HG03460 (cell line): ENCODE data around the gene SNRPD3.
A peak's percentile ranks its signal among the peaks of the same experiment; 100 is the strongest.
"Not testable (repeated sequence)": the region's sequence is repeated elsewhere in the genome, so short reads cannot be mapped to it uniquely, and the experiment has no call there.

ENCODE experiments used
- ATAC-seq: cut with Tn5 transposase; IDR thresholded peaks from one replicate; pipeline ENCODE4 v1.9.1; 2021; ENCODE audit not compliant: unreplicated experiment

The SNRPD3 gene

GRCh38 chr22:24532075-24532474 is 23.7 kb upstream of the SNRPD3 start:
- no peak for ATAC-seq

GRCh38 chr22:24535348-24535747 is 20.5 kb upstream of the SNRPD3 start:
- no peak for ATAC-seq

DNA sequence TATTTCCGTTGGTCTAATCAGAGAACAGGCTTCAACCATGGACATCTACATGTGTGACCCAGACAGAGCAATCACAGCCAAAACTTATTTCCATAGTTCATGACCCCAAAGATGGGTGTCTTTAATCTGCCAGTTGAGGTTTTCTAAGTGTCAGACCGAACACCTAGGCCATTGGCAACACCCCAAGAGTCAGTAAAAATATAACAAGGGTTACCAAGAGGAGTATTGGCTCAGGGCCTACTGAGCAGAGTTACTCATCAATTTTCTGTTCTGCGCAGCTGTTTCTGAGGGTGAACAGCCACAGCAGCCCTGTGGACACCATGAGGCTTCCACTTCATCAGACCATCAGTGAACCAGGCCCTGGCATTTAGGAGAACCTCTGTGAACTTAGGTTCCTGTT is 19.7 kb upstream of the SNRPD3 start:
- no peak for ATAC-seq

DNA sequence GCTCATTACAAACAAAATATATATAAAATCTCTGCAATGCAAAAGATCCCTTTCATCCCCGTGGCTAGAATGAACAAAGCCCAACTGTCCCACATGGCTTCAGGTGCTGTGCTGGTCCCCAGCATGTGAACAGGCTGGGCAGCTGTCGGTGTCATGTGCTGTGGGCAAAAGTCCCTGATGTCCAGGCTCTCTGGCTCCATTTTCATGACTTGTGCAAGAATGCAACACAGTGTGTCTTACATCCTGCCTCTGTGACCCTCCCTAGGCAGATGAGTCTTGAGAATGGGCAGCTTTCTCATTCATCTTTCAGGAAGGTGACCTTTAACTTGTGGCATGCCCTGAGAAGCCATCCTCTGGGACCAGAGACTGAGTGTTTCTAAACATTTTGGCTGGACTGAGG is 15.3 kb upstream of the SNRPD3 start:
- ATAC-seq = no peak

- ATAC-seq = no peak
Measured at GRCh38 chr22:24541681-24542515, 13.9 kb upstream of the SNRPD3 start.

DNA sequence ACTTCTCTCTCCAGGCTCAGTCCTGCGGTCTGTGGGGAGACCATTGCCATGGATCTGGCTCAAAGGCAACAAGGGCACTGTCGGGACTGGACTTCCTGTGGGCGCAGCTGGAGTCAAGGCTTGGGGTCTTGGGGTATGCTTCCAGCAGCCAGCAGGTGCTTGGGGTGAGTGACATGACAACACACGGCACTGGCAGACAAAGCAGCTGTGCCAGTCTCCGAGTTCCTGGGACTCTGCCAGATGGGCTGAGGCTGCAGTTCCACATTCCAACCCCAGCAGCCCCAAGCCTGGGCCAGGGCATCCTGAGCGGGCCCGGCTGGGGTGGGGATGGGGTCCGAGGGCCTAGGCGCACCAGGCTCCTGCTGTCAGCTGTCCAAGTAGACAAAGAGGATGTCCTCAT is 13.2 kb upstream of the SNRPD3 start:
- ATAC-seq = no peak

DNA sequence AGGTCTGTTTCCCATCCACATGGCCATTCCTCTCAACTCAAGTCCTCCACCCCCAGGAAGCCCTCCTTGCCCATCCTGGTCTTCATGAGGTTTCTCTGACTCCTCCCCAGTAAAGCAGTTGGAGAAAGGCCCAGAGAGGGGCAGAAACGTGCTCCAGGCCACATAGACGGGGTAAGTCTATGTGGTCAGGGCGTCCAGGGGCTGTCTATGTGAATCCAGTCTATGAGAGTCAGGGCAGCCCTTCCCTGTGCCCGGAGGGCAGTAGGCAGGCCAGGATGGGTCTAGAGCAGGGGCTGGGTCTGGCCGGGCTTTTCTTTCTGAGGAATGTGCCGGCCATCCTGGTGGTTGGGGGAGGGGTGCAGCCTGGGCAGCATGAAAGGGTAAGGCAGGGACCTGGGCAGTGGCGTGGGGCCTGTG is 12.6 kb upstream of the SNRPD3 start:
- ATAC-seq = no peak

DNA sequence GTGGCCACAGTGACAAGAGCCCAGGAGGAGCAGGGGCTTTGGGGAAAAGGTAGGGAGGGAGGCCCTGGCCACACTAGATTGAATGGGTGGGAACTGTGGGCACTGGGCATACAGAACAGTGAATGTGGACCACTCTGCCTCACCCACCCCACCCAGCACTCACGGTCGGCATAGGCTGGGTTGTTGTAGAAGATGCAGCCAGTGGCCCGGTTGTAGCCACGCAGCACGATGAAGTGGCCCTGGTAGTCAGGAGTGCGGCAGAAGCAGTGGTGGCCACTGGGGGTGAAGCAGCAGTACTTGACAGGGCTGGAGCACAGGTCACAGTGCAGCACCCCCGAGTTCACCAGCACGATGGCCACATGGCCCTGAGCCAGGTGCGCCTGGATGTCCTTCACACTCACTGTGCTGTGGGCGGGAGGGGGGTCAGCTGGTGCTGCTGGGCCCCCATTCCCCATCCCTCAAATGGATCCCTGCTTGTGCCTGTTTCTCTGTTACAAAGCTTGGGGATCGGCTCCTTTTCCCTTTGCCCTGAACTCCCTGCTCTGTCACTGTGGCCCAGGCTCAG is 12.0 kb upstream of the SNRPD3 start:
- no peak for ATAC-seq

- no peak for ATAC-seq
Measured at GRCh38 chr22:24548812-24549211, 7.0 kb upstream of the SNRPD3 start.

- no peak for ATAC-seq
Measured at GRCh38 chr22:24550028-24550901, 5.5 kb upstream of the SNRPD3 start.

- ATAC-seq = no peak
Measured at GRCh38 chr22:24550902-24551435, 4.8 kb upstream of the SNRPD3 start.

GRCh38 chr22:24552503-24553286 is 3.1 kb upstream of the SNRPD3 start:
- not testable (repeated sequence) for ATAC-seq

DNA sequence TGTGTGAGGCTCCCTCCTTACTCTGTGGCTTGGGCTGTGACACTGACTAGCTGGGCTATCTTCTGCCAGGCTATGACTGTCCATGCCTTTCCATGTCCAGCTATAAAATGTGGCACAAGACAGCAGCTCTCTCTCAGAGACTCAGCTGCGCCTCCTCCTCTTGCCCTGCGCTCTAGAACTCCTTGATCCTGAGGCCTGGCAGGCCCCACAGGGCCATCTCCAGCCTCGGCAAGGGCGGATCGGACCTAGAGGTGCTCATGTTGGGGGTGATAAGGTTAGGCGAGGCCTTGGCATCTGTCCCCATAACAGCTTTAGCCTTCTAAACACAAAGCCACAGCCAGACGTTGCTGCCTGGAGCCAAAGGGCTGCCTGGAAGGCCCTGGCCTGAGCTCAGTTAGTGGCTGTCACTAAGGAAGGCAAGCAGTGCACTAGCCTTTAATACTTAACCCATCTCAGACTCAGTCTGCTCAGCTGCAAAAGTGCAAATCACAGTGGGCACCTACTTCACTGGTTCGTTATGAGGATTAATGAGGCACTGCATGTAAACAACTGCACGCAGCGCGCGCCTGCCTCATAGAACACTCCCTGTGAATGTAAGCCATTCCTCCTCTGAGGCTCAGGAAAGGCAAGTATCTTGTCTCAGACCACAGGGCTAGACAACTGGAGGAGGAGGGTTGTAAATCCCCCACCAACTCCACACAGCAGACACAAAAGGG is 2.0 kb upstream of the SNRPD3 start:
- no peak for ATAC-seq

DNA sequence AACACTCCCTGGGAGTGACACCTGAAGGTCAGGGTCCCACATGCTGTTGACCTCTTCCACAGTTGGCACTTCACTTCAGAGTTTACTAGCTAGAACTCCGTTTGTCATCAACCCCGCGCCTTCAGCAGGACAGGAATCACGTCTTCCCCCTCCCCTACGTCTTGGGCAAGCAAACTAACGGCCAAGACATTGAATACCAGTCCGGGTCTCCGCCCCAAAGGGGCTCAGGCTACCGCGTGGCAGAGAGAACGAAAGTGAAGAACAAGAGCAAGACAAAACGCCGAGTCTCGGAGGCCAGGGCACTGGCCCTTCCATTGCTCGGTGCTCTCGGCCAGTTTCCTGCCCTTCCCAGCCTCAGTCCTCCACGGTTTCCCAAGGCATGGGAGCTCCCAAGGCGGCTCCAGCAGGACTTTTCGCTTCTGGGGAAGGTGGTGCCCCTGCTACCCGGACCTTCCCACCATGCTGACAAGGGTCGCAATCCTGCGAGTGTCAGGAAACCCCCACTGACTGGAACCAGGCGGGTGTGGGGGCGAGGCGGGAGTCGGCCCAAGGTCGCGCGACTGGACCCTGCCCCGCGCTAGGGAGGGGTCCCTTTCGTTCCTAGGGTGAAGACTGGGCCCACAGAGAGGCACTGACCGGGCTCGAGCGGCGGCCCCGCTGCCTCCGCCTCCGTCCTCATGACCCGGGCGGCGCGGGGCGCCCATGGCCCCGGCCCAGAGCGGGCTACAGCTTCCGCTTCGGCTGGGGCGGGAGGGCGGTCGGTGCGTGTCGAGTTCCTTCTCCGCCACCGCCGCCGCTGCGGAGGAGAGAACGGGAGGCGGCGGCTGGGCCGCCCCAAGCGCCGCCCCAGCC is 1.3 kb upstream of the SNRPD3 start, which contains the start of gene GUCD1:
Gene GUCD1 (minus strand): TSS at position 826 of the 852 bp plus-strand sequence. CDS start 147 bp downstream, at position 679.
- peak; percentile 10 for ATAC-seq

GRCh38 chr22:24559471-24559870 is 3.7 kb downstream of the SNRPD3 start:
- ATAC-seq = no peak

GRCh38 chr22:24563246-24563645 is 7.4 kb downstream of the SNRPD3 start:
- ATAC-seq = no peak

DNA sequence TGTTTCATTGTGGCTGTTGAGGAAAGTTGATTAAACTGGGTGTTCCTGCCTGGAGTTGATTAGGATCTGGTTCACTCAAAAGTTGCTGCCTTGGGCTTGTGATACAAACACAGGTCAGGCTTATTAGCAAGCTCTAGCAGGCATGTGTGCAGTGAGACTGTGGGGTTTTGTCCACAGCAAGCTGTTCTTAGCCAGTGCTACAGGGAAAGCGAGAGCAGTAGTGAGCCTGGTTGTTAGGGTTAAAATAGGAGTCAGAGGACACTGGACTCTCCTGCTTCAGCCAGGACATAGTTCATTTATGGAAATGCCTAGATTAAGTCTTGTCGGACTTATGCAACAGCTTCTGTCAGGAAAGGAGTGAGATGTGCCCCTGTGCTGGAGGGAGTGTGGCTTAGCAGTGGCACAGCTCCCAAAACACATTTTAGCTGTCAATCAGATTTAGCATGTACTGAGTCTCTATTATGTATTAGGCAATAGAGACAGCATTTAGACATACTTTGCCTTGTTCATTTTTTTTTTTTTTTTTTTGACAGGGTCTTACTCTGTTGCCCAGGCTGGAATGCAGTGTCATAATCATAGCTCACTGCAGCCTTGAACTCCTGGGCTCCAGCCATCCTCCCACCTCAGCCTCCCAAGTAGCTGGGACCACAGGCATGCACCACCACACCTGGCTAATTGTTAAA is 8.7 kb downstream of the SNRPD3 start:
- ATAC-seq = no peak

GRCh38 chr22:24565077-24565476 is 9.3 kb downstream of the SNRPD3 start:
- no peak for ATAC-seq
